HUES6 (cell line): ENCODE measurements around the gene SMARCAD1.
"Not testable (repeated sequence)": the region's sequence is repeated elsewhere in the genome, so short reads cannot be mapped to it uniquely, and the experiment has no call there.

Experiments used
- H3K27ac ChIP-seq: 2 replicates; pipeline ENCODE4 v1.7.0; 2013; ENCODE audit warnings: low read depth, mild to moderate bottlenecking, low read length, inconsistent platforms
- H3K27me3 ChIP-seq: 2 replicates; pipeline ENCODE4 v1.6.1; 2013; ENCODE audit warnings: low read length; ENCODE audit not compliant: control insufficient read depth, insufficient read depth
- H3K36me3 ChIP-seq: 2 replicates; pipeline ENCODE4 v1.6.1; 2013; ENCODE audit warnings: low read length; ENCODE audit not compliant: control insufficient read depth, insufficient read depth
- H3K4me1 ChIP-seq: 2 replicates; pipeline ENCODE4 v1.6.1; 2013; ENCODE audit warnings: low read length; ENCODE audit not compliant: control insufficient read depth, insufficient read depth
- H3K4me3 ChIP-seq: 2 replicates; pipeline ENCODE4 v1.5.1; 2013; ENCODE audit warnings: low read depth, low read length
- H3K9ac ChIP-seq: one replicate; pipeline ENCODE4 v1.6.1; 2013; ENCODE audit warnings: mild to moderate bottlenecking, low read length
- H3K9me3 ChIP-seq: 2 replicates; pipeline ENCODE4 v1.6.1; 2013; ENCODE audit warnings: low read depth, low read length; ENCODE audit not compliant: control insufficient read depth, insufficient read depth

The SMARCAD1 gene

DNA sequence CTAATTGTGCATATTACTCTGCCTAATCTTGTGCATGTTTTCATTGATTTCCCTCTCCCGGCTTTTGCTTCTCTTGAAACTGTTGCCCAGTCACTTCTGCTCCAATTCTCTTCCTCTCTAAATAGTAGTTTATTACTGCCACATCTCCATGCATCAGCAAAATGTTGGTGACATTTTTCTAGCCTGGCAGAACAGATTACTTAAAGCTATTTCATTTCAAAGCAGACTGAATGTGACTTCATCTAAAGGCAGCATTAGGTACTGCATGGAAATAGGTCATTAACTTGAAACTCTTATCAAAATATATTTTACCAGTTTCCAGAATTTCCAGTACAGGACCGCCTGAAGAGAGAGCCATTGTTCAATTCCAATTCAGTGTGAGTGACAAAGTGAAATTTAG is 82.6 kb downstream of the SMARCAD1 start:
- Histone ChIP-seq H3K4me3 (no peak overlapping the region), H3K36me3 (peaks cover 71% of the 10 kb centered on the region), H3K9me3 (no peaks in the 10 kb centered on the region), H3K4me1 (no peaks in the 10 kb centered on the region), H3K9ac (no peak overlapping the region), H3K27me3 (no peaks in the 10 kb centered on the region), H3K27ac (no peak overlapping the region)

DNA sequence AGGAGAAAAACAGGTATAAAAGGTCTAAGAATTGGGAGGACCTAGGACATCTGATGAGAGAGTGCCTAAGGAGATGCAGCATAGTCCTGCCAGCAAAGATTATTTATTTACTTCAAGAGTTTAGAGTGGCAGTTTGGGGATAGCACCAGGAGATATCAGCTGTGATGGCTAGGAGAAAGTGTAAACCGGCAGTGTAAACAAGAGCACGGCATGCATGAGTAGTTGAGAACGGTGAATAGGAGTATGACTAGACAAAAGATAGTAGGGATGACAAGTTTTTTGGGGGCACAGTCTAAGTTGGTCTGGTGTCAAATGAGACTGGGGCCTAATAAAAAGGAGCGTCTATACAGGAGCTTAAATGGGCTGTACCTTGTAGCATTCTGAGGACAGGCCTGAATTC is 86.3 kb downstream of the SMARCAD1 start:
- H3K4me3 ChIP-seq, H3K9me3 ChIP-seq, H3K9ac ChIP-seq, H3K4me1 ChIP-seq, H3K27ac ChIP-seq, H3K27me3 ChIP-seq: not testable (repeated sequence)
- H3K36me3 ChIP-seq, result peaks cover 35% of the 10 kb centered on the region

DNA sequence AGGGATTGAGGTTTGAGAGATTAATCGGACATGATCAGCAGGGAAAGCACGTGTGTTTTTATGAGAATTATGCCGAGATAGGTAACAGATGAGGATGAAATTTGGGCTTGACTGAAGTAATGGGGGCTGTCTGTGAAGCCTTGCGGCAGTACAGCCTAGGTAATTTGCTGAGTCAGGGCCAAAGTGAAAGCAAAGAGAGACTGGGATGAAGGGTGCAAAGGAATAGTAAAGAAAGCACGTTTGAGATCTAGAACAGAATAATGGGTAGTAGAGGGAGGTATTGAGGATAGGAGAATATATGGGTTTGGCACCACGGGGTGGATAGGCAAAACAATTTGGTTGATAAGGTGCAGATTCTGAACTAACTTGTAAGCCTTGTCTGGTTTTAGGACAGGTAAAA is 87.8 kb downstream of the SMARCAD1 start:
- H3K9me3 ChIP-seq, H3K4me3 ChIP-seq: not testable (repeated sequence)

DNA sequence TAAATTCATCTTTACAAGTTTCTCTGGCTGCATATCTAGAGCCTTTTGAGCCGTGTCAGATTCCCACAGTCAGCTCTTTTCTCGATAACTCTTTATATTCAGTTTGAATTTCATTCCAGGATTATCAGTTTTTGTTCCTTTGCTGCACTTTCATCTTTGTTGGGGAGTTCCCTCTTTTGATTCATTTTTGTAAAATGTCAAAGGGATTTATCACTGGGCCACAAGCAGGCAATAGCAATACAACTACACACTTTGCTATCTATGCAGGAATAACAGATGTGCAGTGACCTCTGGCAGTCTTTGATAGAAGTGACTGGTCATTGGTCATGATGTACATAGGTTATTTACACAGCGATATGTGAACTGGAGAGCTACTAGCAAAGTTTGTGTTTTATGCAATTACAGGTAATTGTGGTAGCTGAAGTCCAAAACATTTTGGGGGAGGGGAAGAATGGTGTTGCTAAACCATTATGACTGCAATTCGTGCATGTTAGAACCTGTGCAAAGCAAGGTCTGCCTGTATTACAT is 91.1 kb downstream of the SMARCAD1 start:
- no peaks in the 10 kb centered on the region for H3K27me3 ChIP-seq
- H3K9me3 ChIP-seq, result no peaks in the 10 kb centered on the region
- H3K4me1 ChIP-seq, result no peaks in the 10 kb centered on the region
- no peak overlapping the region for H3K4me3 ChIP-seq
- H3K27ac ChIP-seq, result no peak overlapping the region
- no peak overlapping the region for H3K9ac ChIP-seq
- H3K36me3 ChIP-seq, result no peaks in the 10 kb centered on the region

More for the DNA sequence above, 87.8 kb downstream of the SMARCAD1 start:
- not testable (repeated sequence) for H3K27me3 ChIP-seq, H3K9ac ChIP-seq, H3K4me1 ChIP-seq, H3K27ac ChIP-seq
- peaks cover 20% of the 10 kb centered on the region for H3K36me3 ChIP-seq

DNA sequence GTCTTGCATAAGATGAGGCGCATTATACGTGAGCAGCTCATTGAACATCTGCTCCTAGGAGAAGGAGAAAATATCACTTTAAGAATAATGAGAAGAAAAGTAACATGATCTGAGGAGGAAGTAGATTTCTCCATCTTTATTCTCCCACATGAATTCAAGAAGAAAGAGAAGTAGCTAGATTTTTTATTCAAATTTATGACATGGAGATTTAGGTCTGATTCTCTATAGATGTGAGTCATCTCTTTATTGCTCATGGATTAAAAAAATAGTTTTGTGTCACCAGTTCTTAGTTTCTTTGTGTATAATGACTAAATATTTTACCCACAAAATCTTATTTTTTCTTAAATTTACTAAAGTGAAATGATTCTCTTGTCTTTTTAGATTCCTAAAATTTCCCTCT is 94.5 kb downstream of the SMARCAD1 start:
- no peaks in the 10 kb centered on the region for H3K9me3 ChIP-seq
- H3K4me3 ChIP-seq, result no peak overlapping the region
- H3K27ac ChIP-seq, result no peak overlapping the region
- no peaks in the 10 kb centered on the region for H3K36me3 ChIP-seq
- H3K27me3 ChIP-seq, result no peaks in the 10 kb centered on the region
- peaks cover 6% of the 10 kb centered on the region; the same call in 1 of the 2 replicates for H3K4me1 ChIP-seq
- no peak overlapping the region for H3K9ac ChIP-seq

DNA sequence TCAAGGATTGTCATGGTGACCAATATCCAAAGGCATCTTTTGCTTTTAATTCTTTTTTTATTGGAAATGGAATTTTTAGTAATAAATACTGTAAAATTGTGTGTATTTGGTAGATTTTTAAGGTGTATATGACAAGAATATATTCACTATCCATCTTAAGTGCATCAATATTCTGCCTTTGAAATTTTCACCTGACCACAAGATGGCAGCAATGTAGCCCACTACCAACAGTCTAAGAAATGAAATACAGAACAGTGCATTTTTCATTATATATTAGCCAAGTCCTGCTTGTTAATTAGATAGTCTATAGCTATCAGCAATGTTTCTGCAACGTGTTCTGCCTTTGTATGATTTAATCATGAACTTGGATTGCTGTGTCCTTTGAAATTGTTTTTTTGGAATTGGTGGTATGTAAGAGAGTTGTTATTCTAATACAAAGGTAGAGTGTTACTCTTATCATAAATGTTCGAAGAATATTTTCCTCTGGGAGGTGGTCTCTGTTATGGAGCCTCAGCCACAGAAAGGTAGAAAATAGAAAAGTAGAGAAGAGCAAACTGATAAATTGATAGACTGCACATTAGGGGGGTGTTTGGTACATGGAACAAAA is 96.8 kb downstream of the SMARCAD1 start:
- Histone ChIP-seq H3K9me3 (no peaks in the 10 kb centered on the region), H3K27me3 (no peaks in the 10 kb centered on the region), H3K4me3 (no peak overlapping the region), H3K4me1 (peaks cover 6% of the 10 kb centered on the region; the same call in 1 of the 2 replicates), H3K27ac (no peak overlapping the region), H3K36me3 (no peaks in the 10 kb centered on the region), H3K9ac (no peak overlapping the region)

DNA sequence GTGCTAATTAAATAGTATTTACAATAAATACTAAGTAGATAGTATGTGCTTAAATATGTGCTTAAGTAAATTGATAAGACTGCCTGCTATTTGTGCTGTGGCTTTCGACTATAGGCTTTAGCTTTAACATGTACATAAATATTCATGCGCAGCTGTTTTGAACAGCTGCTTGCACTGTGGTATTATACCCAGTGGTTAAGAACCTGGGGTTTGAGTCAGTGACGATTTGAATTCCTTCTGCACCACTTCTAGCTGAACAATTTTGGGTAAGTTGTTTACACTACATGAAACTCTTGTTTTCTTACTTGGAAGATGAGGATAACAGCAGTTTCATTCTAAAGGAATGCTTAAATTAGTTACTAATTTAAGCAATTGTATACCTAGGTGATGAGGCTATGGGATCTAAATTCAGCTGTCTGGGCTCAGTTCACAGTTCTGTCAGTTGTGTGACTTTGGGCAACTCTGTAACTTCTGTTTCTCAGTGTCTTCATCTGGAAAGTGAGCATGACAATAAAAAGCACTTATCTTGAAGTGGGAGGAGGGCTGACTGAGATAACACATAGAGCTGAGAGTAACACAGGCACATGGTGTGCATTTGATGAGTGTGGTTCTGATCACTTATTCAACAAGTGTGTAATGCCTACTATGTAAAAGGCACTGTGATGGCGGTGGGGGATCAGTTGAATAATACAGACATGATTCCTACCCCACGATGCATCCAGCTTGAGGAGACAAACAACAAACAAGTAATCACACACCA is 98.0 kb downstream of the SMARCAD1 start:
- H3K4me3 ChIP-seq, result no peak overlapping the region
- H3K4me1 ChIP-seq, result peaks cover 6% of the 10 kb centered on the region; the same call in 1 of the 2 replicates
- no peaks in the 10 kb centered on the region for H3K27me3 ChIP-seq
- no peak overlapping the region for H3K9ac ChIP-seq
- no peaks in the 10 kb centered on the region for H3K9me3 ChIP-seq
- no peaks in the 10 kb centered on the region for H3K36me3 ChIP-seq
- H3K27ac ChIP-seq, result no peak overlapping the region

DNA sequence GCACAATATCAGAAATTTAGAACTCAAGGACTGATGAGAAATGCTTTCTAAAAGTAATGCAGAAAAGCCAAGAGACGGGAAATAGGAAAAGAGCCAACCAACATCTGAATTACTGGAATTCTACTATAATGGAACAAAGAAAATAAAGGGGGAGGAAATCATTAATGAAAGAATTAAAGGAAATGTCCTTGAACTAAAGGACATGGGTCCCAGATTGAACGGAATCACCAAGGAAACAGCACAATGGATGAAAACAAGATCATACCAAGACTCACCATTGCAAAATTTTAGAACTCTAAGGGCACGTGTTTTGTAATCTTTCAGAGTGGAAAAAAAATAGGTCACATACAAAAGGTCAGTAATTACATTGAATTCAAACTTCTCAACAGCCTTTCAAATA is 99.0 kb downstream of the SMARCAD1 start:
- peaks cover 6% of the 10 kb centered on the region; the same call in 1 of the 2 replicates for H3K4me1 ChIP-seq
- H3K9ac ChIP-seq, result no peak overlapping the region
- H3K27me3 ChIP-seq, result no peaks in the 10 kb centered on the region
- no peak overlapping the region for H3K4me3 ChIP-seq
- no peak overlapping the region for H3K27ac ChIP-seq
- no peaks in the 10 kb centered on the region for H3K36me3 ChIP-seq
- no peaks in the 10 kb centered on the region for H3K9me3 ChIP-seq

DNA sequence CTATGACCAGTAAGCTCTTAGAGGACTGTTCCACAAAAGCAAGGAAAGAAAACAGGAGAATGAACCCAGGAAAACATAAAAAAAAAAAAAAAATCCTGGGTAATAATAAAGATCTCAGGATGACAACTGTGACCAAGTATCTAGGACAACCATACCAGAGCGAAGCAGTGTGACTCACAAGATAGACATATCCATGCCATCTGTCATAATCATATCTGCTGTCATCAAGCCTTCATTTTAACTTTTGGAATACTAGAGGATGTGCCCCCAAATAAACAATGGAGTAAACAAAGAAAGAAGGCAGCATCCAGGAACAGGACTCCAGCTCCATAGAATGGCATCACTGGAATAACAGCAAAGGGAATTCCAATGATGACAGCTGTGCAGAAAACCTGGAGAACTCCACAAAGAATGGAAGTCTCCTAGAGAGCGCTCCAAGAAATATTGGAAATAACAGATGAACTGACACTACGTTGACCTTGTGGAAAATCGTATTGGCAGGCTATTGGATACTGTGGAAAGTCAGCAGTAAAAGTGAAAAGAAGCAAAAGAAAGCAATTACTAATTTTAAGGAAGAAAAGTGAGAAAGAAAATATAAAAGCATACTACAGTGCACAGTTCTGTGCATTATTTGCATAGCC is 99.7 kb downstream of the SMARCAD1 start:
- Histone ChIP-seq H3K9me3 (no peaks in the 10 kb centered on the region), H3K27ac (no peak overlapping the region), H3K4me1 (peaks cover 6% of the 10 kb centered on the region; the same call in 1 of the 2 replicates), H3K9ac (no peak overlapping the region), H3K36me3 (no peaks in the 10 kb centered on the region), H3K27me3 (no peaks in the 10 kb centered on the region), H3K4me3 (no peak overlapping the region)

DNA sequence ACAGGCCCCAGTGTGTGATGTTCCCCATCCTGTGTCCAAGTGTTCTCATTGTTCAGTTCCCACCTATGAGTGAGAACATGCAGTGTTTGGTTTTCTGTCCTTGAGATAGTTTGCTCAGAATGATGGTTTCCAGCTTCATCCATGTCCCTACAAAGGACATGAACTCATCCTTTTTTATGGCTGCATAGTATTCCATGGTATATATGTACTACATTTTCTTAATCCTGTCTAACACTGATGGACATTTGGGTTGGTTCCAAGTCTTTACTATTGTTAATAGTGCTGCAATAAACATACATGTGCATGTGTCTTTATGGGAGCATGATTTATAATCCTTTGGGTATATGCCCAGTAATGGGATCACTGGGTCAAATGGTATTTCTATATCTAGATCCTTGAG is 112.3 kb downstream of the SMARCAD1 start:
- not testable (repeated sequence) for H3K4me1 ChIP-seq, H3K9ac ChIP-seq, H3K4me3 ChIP-seq, H3K27me3 ChIP-seq, H3K27ac ChIP-seq, H3K36me3 ChIP-seq
- H3K9me3 ChIP-seq, result peaks cover 18% of the 10 kb centered on the region

DNA sequence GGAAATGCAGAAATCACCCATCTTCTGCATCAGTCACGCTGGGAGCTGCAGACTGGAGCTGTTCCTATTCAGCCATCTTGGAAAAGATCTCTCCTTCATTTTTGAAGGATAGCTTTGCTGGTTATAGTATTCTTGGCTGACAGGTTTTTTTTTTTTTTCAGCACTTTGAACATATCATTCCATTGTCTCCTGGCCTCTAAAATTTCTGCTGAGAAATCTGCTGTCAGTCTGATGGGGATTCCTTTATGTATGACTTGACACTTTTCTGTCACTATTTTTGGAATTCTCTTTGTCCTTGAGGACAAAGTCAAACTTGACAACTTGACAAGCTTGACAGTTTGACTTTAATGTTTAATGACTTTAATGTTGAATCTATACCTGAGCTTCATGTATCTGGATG is 118.2 kb downstream of the SMARCAD1 start:
- Histone ChIP-seq H3K9ac (no peak overlapping the region), H3K27ac (no peak overlapping the region), H3K4me3 (no peak overlapping the region), H3K36me3 (peaks cover 3% of the 10 kb centered on the region; the same call in 1 of the 2 replicates), H3K9me3 (peaks cover 35% of the 10 kb centered on the region), H3K4me1 (no peaks in the 10 kb centered on the region), H3K27me3 (no peaks in the 10 kb centered on the region)
